Measurements from ENCODE around the gene GALNT16. TPM values are rescaled to one million over a fixed set of nuclear protein-coding genes. Genes with fewer than 3 reads are reported as not detected.

The GALNT16 gene
- total RNA-seq, 1 donor from 2014 or later, result 3.5 TPM

- H3K9ac ChIP-seq, result no peak overlapping the region
- no peaks in the 10 kb centered on the region for H3K27me3 ChIP-seq
- TF ChIP-seq EZH2phosphoT487 (IDR thresholded peaks at IDR 0.05), result no peak
- TF ChIP-seq EZH2 (IDR thresholded peaks at IDR 0.05), result no peak
- no peak for TF ChIP-seq CTCF (IDR thresholded peaks at IDR 0.05)
- Mint-ChIP-seq H3K27ac (peak overlapping the region; percentile 97), H3K36me3 (peaks cover 2% of the 10 kb centered on the region), H3K4me3 (no peak overlapping the region), H3K27me3 (ENCODE audit: insufficient read depth, low read depth) (peaks cover 3% of the 10 kb centered on the region), H3K9me3 (peaks cover 2% of the 10 kb centered on the region), H3K4me1 (peaks cover 14% of the 10 kb centered on the region)
- H3K79me2 ChIP-seq (ENCODE audit: low read depth), result no peaks in the 10 kb centered on the region
- H3F3A ChIP-seq (ENCODE audit: low read depth), result peaks cover 4% of the 10 kb centered on the region
- no peaks in the 10 kb centered on the region for H3K36me3 ChIP-seq
- H3K4me3 ChIP-seq, result no peak overlapping the region
- no peak for DNase-seq (ENCODE audit: low spot score)
- no peaks in the 10 kb centered on the region for H4K20me1 ChIP-seq (ENCODE audit: low read depth)
- no peak overlapping the region for H3K27ac ChIP-seq
- H3K4me1 ChIP-seq, result peaks cover 9% of the 10 kb centered on the region
- H2AFZ ChIP-seq (replicated peaks), result peak overlapping the region; percentile 45
- H3K9me3 ChIP-seq (ENCODE audit: low read depth), result no peaks in the 10 kb centered on the region
- H3K4me2 ChIP-seq, result peak overlapping the region; percentile 27
These were observed 64.0 kb downstream of the GALNT16 start for GRCh38 chr14:69323999-69324282.

GRCh38 chr14:69324341-69324931, 64.5 kb downstream of the GALNT16 start:
- Histone ChIP-seq H3K27me3 (no peaks in the 10 kb centered on the region), H4K20me1 (ENCODE audit: low read depth) (no peaks in the 10 kb centered on the region), H3K4me3 (no peak overlapping the region), H3K79me2 (ENCODE audit: low read depth) (no peaks in the 10 kb centered on the region), H3K9me3 (ENCODE audit: low read depth) (no peaks in the 10 kb centered on the region), H3K4me1 (peaks cover 9% of the 10 kb centered on the region), H3K27ac (no peak overlapping the region), H3K36me3 (no peaks in the 10 kb centered on the region), H3K9ac (no peak overlapping the region), H3K4me2 (no peak overlapping the region), H2AFZ (replicated peaks) (no peak overlapping the region), H3F3A (ENCODE audit: low read depth) (peaks cover 4% of the 10 kb centered on the region)
- H3K9me3 Mint-ChIP-seq, result peaks cover 2% of the 10 kb centered on the region
- DNase-seq (ENCODE audit: low spot score), result no peak
- peaks cover 3% of the 10 kb centered on the region for H3K27me3 Mint-ChIP-seq (ENCODE audit: insufficient read depth, low read depth)
- TF ChIP-seq CTCF (IDR thresholded peaks at IDR 0.05), result no peak
- TF ChIP-seq EZH2phosphoT487 (IDR thresholded peaks at IDR 0.05), result no peak
- TF ChIP-seq EZH2 (IDR thresholded peaks at IDR 0.05), result no peak
- H3K36me3 Mint-ChIP-seq, result peaks cover 2% of the 10 kb centered on the region
- H3K27ac Mint-ChIP-seq, result peak overlapping the region; percentile 50
- H3K4me1 Mint-ChIP-seq, result peaks cover 14% of the 10 kb centered on the region
- H3K4me3 Mint-ChIP-seq, result no peak overlapping the region

GRCh38 chr14:69325086-69325485, 65.1 kb downstream of the GALNT16 start:
- H3K27ac Mint-ChIP-seq, result no peak overlapping the region
- Histone ChIP-seq H3K27me3 (no peaks in the 10 kb centered on the region), H3K9me3 (ENCODE audit: low read depth) (no peaks in the 10 kb centered on the region), H3K79me2 (ENCODE audit: low read depth) (no peaks in the 10 kb centered on the region), H3K36me3 (no peaks in the 10 kb centered on the region), H3K4me1 (peaks cover 9% of the 10 kb centered on the region), H3F3A (ENCODE audit: low read depth) (peaks cover 4% of the 10 kb centered on the region), H4K20me1 (ENCODE audit: low read depth) (no peaks in the 10 kb centered on the region), H3K9ac (no peak overlapping the region), H2AFZ (replicated peaks) (no peak overlapping the region), H3K4me3 (no peak overlapping the region), H3K4me2 (no peak overlapping the region), H3K27ac (no peak overlapping the region)
- H3K36me3 Mint-ChIP-seq, result peaks cover 7% of the 10 kb centered on the region
- peaks cover 3% of the 10 kb centered on the region for H3K27me3 Mint-ChIP-seq (ENCODE audit: insufficient read depth, low read depth)
- TF ChIP-seq EZH2 (IDR thresholded peaks at IDR 0.05) (no peak), CTCF (IDR thresholded peaks at IDR 0.05) (no peak), EZH2phosphoT487 (IDR thresholded peaks at IDR 0.05) (no peak)
- no peak for DNase-seq (ENCODE audit: low spot score)
- H3K9me3 Mint-ChIP-seq, result peaks cover 2% of the 10 kb centered on the region
- H3K4me1 Mint-ChIP-seq, result peaks cover 14% of the 10 kb centered on the region
- H3K4me3 Mint-ChIP-seq, result no peak overlapping the region
